ENCODE data around the gene PRPF38B. TPM values are rescaled to one million over a fixed set of nuclear protein-coding genes. Genes with fewer than 3 reads are reported as not detected.

PRPF38B gene
- total and polyA plus RNA-seq, 9 of the 15 experiments (the other 6 are each of a cell fraction or from before 2014, with no cell fraction given) = 25.3 to 85.5 (median 66.4) TPM

DNA sequence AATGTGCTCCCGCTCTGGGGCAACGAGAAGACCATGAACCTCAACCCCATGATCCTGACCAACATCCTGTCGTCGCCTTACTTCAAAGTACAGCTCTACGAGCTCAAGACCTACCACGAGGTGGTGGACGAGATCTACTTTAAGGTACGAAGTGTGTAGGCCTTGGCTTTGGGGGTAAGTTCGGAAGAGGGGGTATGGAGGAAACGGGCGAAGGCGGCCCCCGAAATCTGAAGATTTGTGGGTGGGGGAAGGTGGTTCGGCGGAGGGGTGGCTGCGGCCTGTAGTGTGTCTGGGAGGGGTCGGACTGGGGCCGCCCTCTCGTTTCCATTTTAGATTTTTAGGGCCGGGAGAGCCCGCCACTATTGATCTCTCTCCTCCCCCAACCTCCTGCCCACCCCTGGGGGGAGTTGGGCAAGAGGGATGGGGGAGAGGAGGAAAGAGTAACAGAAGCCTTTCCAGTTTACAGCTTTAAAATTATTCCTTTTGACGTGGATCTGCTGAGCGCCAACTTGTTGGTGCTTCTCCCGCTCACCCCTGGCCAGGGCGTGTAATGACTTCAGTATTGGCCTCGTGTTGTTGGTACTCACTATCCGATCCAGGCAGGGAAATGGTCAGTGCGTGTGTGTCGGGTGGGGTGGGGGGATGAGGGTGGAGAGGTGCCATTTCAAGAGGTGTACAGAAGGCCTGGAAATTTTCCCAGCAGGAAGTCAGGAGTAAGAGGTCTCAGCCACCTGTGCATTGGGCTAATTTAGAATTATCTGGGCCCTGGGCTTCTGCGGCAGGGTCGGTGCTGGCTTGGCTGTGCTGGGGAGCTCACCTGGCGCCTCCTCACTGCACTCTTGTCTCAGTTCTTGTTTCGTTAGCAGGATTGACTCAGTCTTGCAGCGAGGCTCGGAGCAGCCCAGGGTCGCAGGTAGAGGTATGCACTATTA, 880 bp downstream of the PRPF38B start (continued):
- TF ChIP-seq ZKSCAN8 (CRISPR knock-in tag; IDR thresholded peaks at IDR 0.05) (no peak), MYBL2 (IDR thresholded peaks at IDR 0.05; ENCODE audit: low read depth) (no peak), MYBL2 (CRISPR knock-in tag; IDR thresholded peaks at IDR 0.05; ENCODE audit: borderline replicate concordance) (no peak), RNF2 (IDR thresholded peaks at IDR 0.05) (no peak), KDM1A (IDR thresholded peaks at IDR 0.05) (no peak), STAT5B (CRISPR knock-in tag; IDR thresholded peaks at IDR 0.05) (no peak), TAF15 (IDR thresholded peaks at IDR 0.05; ENCODE audit: low read depth, low read length) (no peak), GTF2F1 (IDR thresholded peaks at IDR 0.05; ENCODE audit: low read depth, low read length) (no peak), ELF1 (tag; IDR thresholded peaks at IDR 0.05) (no peak; the same call in 1 of the 2 replicates), HNRNPK (IDR thresholded peaks at IDR 0.05; ENCODE audit: low read depth, low read length, poor library complexity, severe bottlenecking) (no peak), EGR1 (conservative IDR thresholded peaks at IDR 0.05) (0 out of 2 replicates have a peak, but pooled peaks have one; percentile 2), U2AF2 (optimal IDR thresholded peaks at IDR 0.05; ENCODE audit: low read depth, low read length) (no peak), ZNF324 (CRISPR knock-in tag; IDR thresholded peaks at IDR 0.05) (no peak), POLR2G (IDR thresholded peaks at IDR 0.05; ENCODE audit: low read depth, low read length) (no peak), ZNF695 (CRISPR knock-in tag; IDR thresholded peaks at IDR 0.05) (no peak), HMGN3 (IDR thresholded peaks at IDR 0.05; ENCODE audit: borderline replicate concordance, extremely low read depth, insufficient read length, low read depth, low read length) (no peak), ZNF24 (IDR thresholded peaks at IDR 0.05) (peak; percentile 17; the same call in 1 of the 2 replicates), ZNF143 (CRISPR knock-in tag; IDR thresholded peaks at IDR 0.05) (no peak), ZFP91 (CRISPR knock-in tag; IDR thresholded peaks at IDR 0.05) (no peak), GATA2 (CRISPR knock-in tag; IDR thresholded peaks at IDR 0.05) (no peak), ZFP36 (IDR thresholded peaks at IDR 0.05; ENCODE audit: low read depth, low read length, partially characterized antibody) (no peak)
- TF ChIP-seq, protein P1, sequence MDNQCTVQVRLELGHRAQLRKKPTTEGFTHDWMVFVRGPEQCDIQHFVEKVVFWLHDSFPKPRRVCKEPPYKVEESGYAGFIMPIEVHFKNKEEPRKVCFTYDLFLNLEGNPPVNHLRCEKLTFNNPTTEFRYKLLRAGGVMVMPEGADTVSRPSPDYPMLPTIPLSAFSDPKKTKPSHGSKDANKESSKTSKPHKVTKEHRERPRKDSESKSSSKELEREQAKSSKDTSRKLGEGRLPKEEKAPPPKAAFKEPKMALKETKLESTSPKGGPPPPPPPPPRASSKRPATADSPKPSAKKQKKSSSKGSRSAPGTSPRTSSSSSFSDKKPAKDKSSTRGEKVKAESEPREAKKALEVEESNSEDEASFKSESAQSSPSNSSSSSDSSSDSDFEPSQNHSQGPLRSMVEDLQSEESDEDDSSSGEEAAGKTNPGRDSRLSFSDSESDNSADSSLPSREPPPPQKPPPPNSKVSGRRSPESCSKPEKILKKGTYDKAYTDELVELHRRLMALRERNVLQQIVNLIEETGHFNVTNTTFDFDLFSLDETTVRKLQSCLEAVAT (IDR thresholded peaks at IDR 0.05) = no peak
- TF ChIP-seq, protein P2, sequence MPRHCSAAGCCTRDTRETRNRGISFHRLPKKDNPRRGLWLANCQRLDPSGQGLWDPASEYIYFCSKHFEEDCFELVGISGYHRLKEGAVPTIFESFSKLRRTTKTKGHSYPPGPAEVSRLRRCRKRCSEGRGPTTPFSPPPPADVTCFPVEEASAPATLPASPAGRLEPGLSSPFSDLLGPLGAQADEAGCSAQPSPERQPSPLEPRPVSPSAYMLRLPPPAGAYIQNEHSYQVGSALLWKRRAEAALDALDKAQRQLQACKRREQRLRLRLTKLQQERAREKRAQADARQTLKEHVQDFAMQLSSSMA (CRISPR knock-in tag; IDR thresholded peaks at IDR 0.05) = no peak
- TF ChIP-seq, protein P3, sequence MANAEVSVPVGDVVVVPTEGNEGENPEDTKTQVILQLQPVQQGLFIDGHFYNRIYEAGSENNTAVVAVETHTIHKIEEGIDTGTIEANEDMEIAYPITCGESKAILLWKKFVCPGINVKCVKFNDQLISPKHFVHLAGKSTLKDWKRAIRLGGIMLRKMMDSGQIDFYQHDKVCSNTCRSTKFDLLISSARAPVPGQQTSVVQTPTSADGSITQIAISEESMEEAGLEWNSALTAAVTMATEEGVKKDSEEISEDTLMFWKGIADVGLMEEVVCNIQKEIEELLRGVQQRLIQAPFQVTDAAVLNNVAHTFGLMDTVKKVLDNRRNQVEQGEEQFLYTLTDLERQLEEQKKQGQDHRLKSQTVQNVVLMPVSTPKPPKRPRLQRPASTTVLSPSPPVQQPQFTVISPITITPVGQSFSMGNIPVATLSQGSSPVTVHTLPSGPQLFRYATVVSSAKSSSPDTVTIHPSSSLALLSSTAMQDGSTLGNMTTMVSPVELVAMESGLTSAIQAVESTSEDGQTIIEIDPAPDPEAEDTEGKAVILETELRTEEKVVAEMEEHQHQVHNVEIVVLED (CRISPR knock-in tag; IDR thresholded peaks at IDR 0.05) = no peak

Data from K562 (cell line).